Transverse colon (tissue), 4 donors: ENCODE data around the gene GPC5. TPM values are rescaled to one million over a fixed set of nuclear protein-coding genes. Genes with fewer than 3 reads are reported as not detected.

ENCODE experiments used
- DNase-seq: peaks from one replicate; pipeline ENCODE4 v3.0.0-alpha.2; 2019
- H3K27ac ChIP-seq, 4 donors: fragments of 200-600 bp; sonication (generic); 2 replicates each; pipeline ENCODE4 v1.5.1; 2016 to 2018; ENCODE audit warnings: inconsistent platforms in 4 of 4
- H3K27me3 ChIP-seq: fragments of 200-600 bp; sonication (generic); 2 replicates; pipeline ENCODE4 v1.5.1; 2017; ENCODE audit warnings: inconsistent platforms
- H3K36me3 ChIP-seq, 4 donors: fragments of 200-600 bp; sonication (generic); 2 replicates each; pipeline ENCODE4 v1.5.1; 2017 to 2019; ENCODE audit warnings: inconsistent platforms in 4 of 4
- H3K4me1 ChIP-seq, 4 donors: fragments of 200-600 bp; sonication (generic); 2 replicates each; pipeline ENCODE4 v1.5.1; 2017 to 2020; ENCODE audit warnings: inconsistent platforms in 4 of 4
- H3K4me3 ChIP-seq, 4 donors: fragments of 200-600 bp; sonication (generic); 1 replicate in 1 of 4; 2 replicates in 3 of 4; pipeline versions ENCODE4 v1.5.1 to v1.6.1; 2017 to 2019; ENCODE audit warnings: inconsistent platforms in 4 of 4
- H3K9me3 ChIP-seq, 2 donors: fragments of 200-600 bp; sonication (generic); 2 replicates each; pipeline ENCODE4 v1.5.1; 2017 to 2019; ENCODE audit warnings: inconsistent platforms in 2 of 2
- EP300 ChIP-seq: sonication (generic); formaldehyde crosslinking; IDR thresholded peaks from one replicate; pipeline ENCODE4 v1.6.1; 2017; ENCODE audit warnings: antibody characterized with exemption, low read depth
- POLR2A ChIP-seq: fragments of 450-650 bp; IDR thresholded peaks from one replicate; pipeline ENCODE4 v1.6.1; 2016; ENCODE audit warnings: antibody characterized with exemption, mild to moderate bottlenecking, moderate library complexity
- POLR2AphosphoS5 ChIP-seq, 3 donors: sonication (generic); formaldehyde crosslinking; IDR thresholded peaks; one replicate each; pipeline ENCODE4 v1.6.1; 2016; ENCODE audit warnings: antibody characterized with exemption in 3 of 3
- WGBS, 2 donors: methylation state at CpG; one replicate each; pipeline ENCODE4 v1.1.5; 2018; ENCODE audit warnings: low coverage in 1 of 2; 5-methylcytosine and 5-hydroxymethylcytosine counted together
- in situ Hi-C, 4 donors: fragments of 200-750 bp; cut with MboI; loops; one replicate each; pipeline versions ENCODE4 v1.15.0 to v1.15.1; 2017; ENCODE audit warnings: low sequenced_read_pairs in 3 of 4, low pct_ligation_motif_present in 1 of 4, low pct_unique_long_range_greater_than_20kb in 1 of 4
- intact Hi-C: fragments of 100-400 bp; cut with DNase I; formaldehyde crosslinking; loops from one replicate; pipeline ENCODE4 v1.15.1; 2023; ENCODE audit warnings: low total_unique reads
- total RNA-seq, 4 donors: library from RNA; depleted of rRNA; stranded (reverse); fragments of >200 nt; gene quantifications; one replicate each; pipeline ENCODE4 v1.1.0, GENCODE V29; 2016
- TF ChIP-seq, protein P1 (sequence below), 5 experiments: fragments of 200-600 bp in 3 of 5; fragments of 450-650 bp in 2 of 5; sonication (generic) in 3 of 5; IDR thresholded peaks; 1 replicate in 2 of 5; 2 replicates in 3 of 5; pipeline ENCODE4 v1.5.1; 2016 to 2017; ENCODE audit warnings: antibody characterized with exemption in 5 of 5, inconsistent platforms in 3 of 5, mild to moderate bottlenecking in 2 of 5, moderate library complexity in 1 of 5

The GPC5 gene
- total RNA-seq, 4 donors from 2014 or later = 0.48 to 1.4 TPM; not detected in 2

DNA sequence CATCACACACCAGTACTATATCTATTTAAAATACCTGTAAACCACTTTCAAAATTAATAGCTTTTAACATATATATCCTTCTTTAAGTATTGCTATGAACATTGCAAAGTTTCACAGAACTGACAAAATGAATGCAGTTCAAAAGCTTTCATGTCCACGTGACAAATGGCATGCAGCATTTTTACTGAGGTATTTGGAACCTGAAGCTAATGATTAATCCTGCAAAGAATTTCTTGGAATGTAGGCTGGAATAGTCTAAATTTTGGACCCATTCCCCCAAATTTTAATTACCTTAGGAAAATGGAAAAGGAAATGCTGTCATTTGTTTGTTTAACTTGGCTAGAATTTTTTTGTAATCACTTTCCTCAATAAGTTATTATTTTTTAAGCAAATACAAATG lies 1404.4 kb downstream of the GPC5 start:
- WGBS, 2 donors = 50 to 59% methylated on average over 1 of the region's 1 CpG
- no peaks in the 10 kb centered on the region for H3K9me3 ChIP-seq
- DNase-seq = no peak
- H3K27me3 ChIP-seq = no peaks in the 10 kb centered on the region
- no peaks in the 10 kb centered on the region for H3K36me3 ChIP-seq
- intact Hi-C loops = no loop called here
- H3K4me1 ChIP-seq = peaks cover 0 to 4% (median 0%) of the 10 kb centered on the region in 4 donors
- H3K27ac ChIP-seq = no peak overlapping the region
- in situ Hi-C loops = no loop called here
- TF ChIP-seq EP300 (no peak), POLR2A (no peak), POLR2AphosphoS5 (IDR thresholded peaks at IDR 0.05) (no peak)
- TF ChIP-seq, protein P1, sequence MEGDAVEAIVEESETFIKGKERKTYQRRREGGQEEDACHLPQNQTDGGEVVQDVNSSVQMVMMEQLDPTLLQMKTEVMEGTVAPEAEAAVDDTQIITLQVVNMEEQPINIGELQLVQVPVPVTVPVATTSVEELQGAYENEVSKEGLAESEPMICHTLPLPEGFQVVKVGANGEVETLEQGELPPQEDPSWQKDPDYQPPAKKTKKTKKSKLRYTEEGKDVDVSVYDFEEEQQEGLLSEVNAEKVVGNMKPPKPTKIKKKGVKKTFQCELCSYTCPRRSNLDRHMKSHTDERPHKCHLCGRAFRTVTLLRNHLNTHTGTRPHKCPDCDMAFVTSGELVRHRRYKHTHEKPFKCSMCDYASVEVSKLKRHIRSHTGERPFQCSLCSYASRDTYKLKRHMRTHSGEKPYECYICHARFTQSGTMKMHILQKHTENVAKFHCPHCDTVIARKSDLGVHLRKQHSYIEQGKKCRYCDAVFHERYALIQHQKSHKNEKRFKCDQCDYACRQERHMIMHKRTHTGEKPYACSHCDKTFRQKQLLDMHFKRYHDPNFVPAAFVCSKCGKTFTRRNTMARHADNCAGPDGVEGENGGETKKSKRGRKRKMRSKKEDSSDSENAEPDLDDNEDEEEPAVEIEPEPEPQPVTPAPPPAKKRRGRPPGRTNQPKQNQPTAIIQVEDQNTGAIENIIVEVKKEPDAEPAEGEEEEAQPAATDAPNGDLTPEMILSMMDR (IDR thresholded peaks at IDR 0.05) = no peak
- H3K4me3 ChIP-seq = no peak overlapping the region

DNA sequence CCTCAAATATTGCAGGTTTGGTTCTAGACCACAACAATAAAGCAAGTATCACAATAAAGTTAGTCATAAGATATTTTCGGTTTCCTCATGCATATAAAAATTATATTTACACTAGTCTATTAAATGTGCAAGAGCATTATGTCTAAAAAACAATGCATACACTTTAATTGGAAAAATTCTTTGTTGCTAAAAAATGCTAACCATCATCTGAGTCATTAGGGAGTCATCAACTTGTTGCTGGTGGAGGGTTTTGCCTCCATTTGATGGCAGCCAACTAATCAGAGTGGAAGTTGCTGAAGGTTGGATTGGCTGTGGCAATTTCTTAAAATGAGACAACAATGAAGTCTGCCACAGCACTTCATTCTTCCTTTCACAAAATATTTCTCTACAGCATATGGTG lies 1405.9 kb downstream of the GPC5 start:
- H3K36me3 ChIP-seq = no peaks in the 10 kb centered on the region
- in situ Hi-C loops = no loop called here

DNA sequence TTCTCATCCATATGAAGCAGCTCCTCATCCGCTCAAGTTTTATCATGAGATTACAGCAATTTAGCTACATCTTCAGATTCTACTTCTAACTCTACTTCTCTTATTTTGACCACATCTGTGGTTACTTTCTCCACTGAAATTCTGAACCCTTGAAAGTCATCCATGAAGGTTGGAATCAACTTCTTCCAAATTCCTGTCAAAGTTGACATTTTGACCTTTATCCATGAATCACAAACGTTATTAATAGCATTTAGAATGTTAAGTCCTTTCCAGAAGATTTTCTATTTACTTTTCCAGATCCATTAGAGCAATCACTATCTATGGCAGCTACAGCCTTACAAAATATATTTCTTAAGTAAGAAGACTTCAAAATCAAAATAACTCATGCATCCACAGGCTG lies 1406.5 kb downstream of the GPC5 start:
- TF ChIP-seq POLR2AphosphoS5 (IDR thresholded peaks at IDR 0.05) = no peak
- TF ChIP-seq, protein P1 (IDR thresholded peaks at IDR 0.05) = no peak
- no peak for TF ChIP-seq POLR2A
- no peak for TF ChIP-seq EP300
- Histone ChIP-seq H3K36me3 (no peaks in the 10 kb centered on the region), H3K27me3 (no peaks in the 10 kb centered on the region), H3K9me3 (no peaks in the 10 kb centered on the region), H3K4me1 (peaks cover 0 to 4% (median 0%) of the 10 kb centered on the region in 4 donors), H3K27ac (no peak overlapping the region), H3K4me3 (no peak overlapping the region)
- intact Hi-C loops (no loop called here), in situ Hi-C loops (no loop called here)
- DNase-seq = no peak
- WGBS, 2 donors = 72 to 77% methylated on average over 2 of the region's 2 CpGs

More for the DNA sequence above, 1405.9 kb downstream of the GPC5 start:
- H3K27ac ChIP-seq = no peak overlapping the region
- WGBS, 2 donors = 71 to 75% methylated on average over 1 of the region's 1 CpG
- no peaks in the 10 kb centered on the region for H3K27me3 ChIP-seq
- TF ChIP-seq EP300 = no peak
- TF ChIP-seq POLR2A = no peak
- no peak for TF ChIP-seq POLR2AphosphoS5 (IDR thresholded peaks at IDR 0.05)
- TF ChIP-seq, protein P1 (IDR thresholded peaks at IDR 0.05) = no peak
- no peaks in the 10 kb centered on the region for H3K9me3 ChIP-seq
- intact Hi-C loops = no loop called here
- no peak overlapping the region for H3K4me3 ChIP-seq
- H3K4me1 ChIP-seq = peaks cover 0 to 4% (median 0%) of the 10 kb centered on the region in 4 donors
- DNase-seq = no peak

DNA sequence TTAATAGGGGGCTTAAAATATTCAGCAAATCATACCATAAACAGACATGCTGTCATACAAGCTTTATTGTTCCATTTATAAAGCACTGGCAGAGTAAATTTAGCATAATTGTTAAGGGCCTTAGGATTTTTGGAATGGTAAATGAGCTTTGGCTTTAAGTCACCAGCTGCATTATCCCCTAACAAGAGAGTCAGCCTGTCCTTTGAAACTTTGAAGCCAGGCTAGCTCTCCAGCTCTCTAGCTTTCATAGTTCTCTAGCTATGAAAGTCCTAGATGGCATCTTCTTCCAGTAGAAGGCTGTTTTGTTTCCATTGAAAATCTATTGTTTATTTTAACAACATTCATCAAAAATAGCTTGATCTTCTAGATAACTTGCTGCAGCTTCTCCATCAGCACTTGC lies 1407.3 kb downstream of the GPC5 start:
- H3K27me3 ChIP-seq = no peaks in the 10 kb centered on the region
- no peaks in the 10 kb centered on the region for H3K36me3 ChIP-seq
- in situ Hi-C loops (no loop called here), intact Hi-C loops (no loop called here)
- TF ChIP-seq POLR2A (no peak), EP300 (no peak), POLR2AphosphoS5 (IDR thresholded peaks at IDR 0.05) (no peak)
- TF ChIP-seq, protein P1 (IDR thresholded peaks at IDR 0.05) = no peak
- H3K4me1 ChIP-seq = peaks cover 0 to 4% (median 0%) of the 10 kb centered on the region in 4 donors
- DNase-seq = no peak
- peak overlapping the region; percentile 29 to 49 (median 44) for H3K27ac ChIP-seq
- peak overlapping the region in 2 of 4 donors; percentile 13 to 46 for H3K4me3 ChIP-seq
- no peaks in the 10 kb centered on the region for H3K9me3 ChIP-seq
